CD14-positive monocyte (primary cell): ENCODE results near the gene CDKAL1. TPM values are rescaled to one million over a fixed set of nuclear protein-coding genes. Genes with fewer than 3 reads are reported as not detected.
A peak's percentile ranks its signal among the peaks of the same experiment; 100 is the strongest.

Experiments used
- DNase-seq, 3 donors: peaks; one replicate each; pipeline ENCODE4 v3.0.0-alpha.2; 2011 to 2022
- H2AFZ ChIP-seq: 2 replicates; pipeline ENCODE4 v1.6.0; 2012; ENCODE audit warnings: mild to moderate bottlenecking, low read depth, low read length, inconsistent platforms; ENCODE audit not compliant: insufficient read depth, poor library complexity, severe bottlenecking
- H3K27ac ChIP-seq, 2 donors: 1 replicate in 1 of 2; 2 replicates in 1 of 2; pipeline ENCODE4 v1.5.1; 2012 to 2013; ENCODE audit warnings: low read length in 2 of 2, control low read depth in 1 of 2, inconsistent platforms in 1 of 2, low read depth in 1 of 2, mild to moderate bottlenecking in 1 of 2
- H3K27me3 ChIP-seq, 2 donors: one replicate each; pipeline versions ENCODE4 v1.6.0 to v1.6.1; 2011 to 2013; ENCODE audit warnings: low read length in 2 of 2; ENCODE audit not compliant: control insufficient read depth in 2 of 2, insufficient read depth in 2 of 2
- H3K36me3 ChIP-seq, 2 donors: replicated peaks in 1 of 2; 1 replicate in 1 of 2; 2 replicates in 1 of 2; pipeline versions ENCODE4 v1.5.1 to v1.6.1; 2012 to 2013; ENCODE audit warnings: low read length in 2 of 2, control low read depth in 1 of 2, inconsistent platforms in 1 of 2, mild to moderate bottlenecking in 1 of 2; ENCODE audit not compliant: insufficient read depth in 2 of 2, control insufficient read depth in 1 of 2
- H3K4me1 ChIP-seq, 2 donors: 1 replicate in 1 of 2; 2 replicates in 1 of 2; pipeline versions ENCODE4 v1.5.1 to v1.6.1; 2012 to 2013; ENCODE audit warnings: low read length in 2 of 2, control low read depth in 1 of 2, inconsistent platforms in 1 of 2, mild to moderate bottlenecking in 1 of 2, moderate library complexity in 1 of 2; ENCODE audit not compliant: insufficient read depth in 2 of 2, control insufficient read depth in 1 of 2
- H3K4me2 ChIP-seq: replicated peaks from 2 replicates; pipeline ENCODE3; 2012; ENCODE audit warnings: low read length, moderate library complexity, mild to moderate bottlenecking; ENCODE audit not compliant: poor library complexity, severe bottlenecking; ENCODE audit errors: extremely low read depth
- H3K4me3 ChIP-seq, 3 experiments: fragments of 200-600 bp in 1 of 3; sonication (generic) in 1 of 3; replicated peaks in 1 of 3; 1 replicate in 2 of 3; 2 replicates in 1 of 3; pipeline ENCODE4 v1.5.1; 2011 to 2013; ENCODE audit warnings: low read length in 3 of 3, mild to moderate bottlenecking in 3 of 3, control low read depth in 2 of 3, low read depth in 2 of 3, inconsistent platforms in 1 of 3, moderate library complexity in 1 of 3
- H3K79me2 ChIP-seq: 2 replicates; pipeline ENCODE4 v1.6.0; 2012; ENCODE audit warnings: mild to moderate bottlenecking, control low read depth, inconsistent platforms, low read length, moderate library complexity; ENCODE audit not compliant: insufficient read depth
- H3K9ac ChIP-seq: 2 replicates; pipeline ENCODE4 v1.6.0; 2017; ENCODE audit warnings: low read length, mild to moderate bottlenecking; ENCODE audit not compliant: insufficient read depth, poor library complexity, severe bottlenecking
- H3K9me3 ChIP-seq, 2 donors: replicated peaks in 1 of 2; 1 replicate in 1 of 2; 2 replicates in 1 of 2; pipeline versions ENCODE4 v1.5.1 to v1.6.1; 2012 to 2013; ENCODE audit warnings: low read length in 2 of 2, control low read depth in 1 of 2; ENCODE audit not compliant: control insufficient read depth in 1 of 2, insufficient read depth in 1 of 2
- H4K20me1 ChIP-seq: 2 replicates; pipeline ENCODE4 v1.6.0; 2012; ENCODE audit warnings: mild to moderate bottlenecking, low read length, control low read depth, moderate library complexity; ENCODE audit not compliant: insufficient read depth
- H3K27ac Mint-ChIP-seq, 7 donors: one replicate each; pipeline ENCODE4 v1.8.0; 2020; ENCODE audit warnings: mild to moderate bottlenecking in 7 of 7, mixed read lengths in 7 of 7, moderate library complexity in 6 of 7, inconsistent platforms in 2 of 7
- H3K27me3 Mint-ChIP-seq, 3 donors: one replicate each; pipeline ENCODE4 v1.8.0; 2021 to 2022; ENCODE audit warnings: low read depth in 3 of 3, mild to moderate bottlenecking in 3 of 3, mixed read lengths in 3 of 3, moderate library complexity in 3 of 3, inconsistent platforms in 1 of 3
- H3K36me3 Mint-ChIP-seq, 2 donors: one replicate each; pipeline ENCODE4 v1.8.0; 2020; ENCODE audit warnings: mixed read lengths in 2 of 2, inconsistent platforms in 1 of 2, mild to moderate bottlenecking in 1 of 2
- H3K4me1 Mint-ChIP-seq: one replicate; pipeline ENCODE4 v1.8.0; 2020; ENCODE audit warnings: mild to moderate bottlenecking, mixed read lengths
- H3K4me3 Mint-ChIP-seq, 2 donors: one replicate each; pipeline ENCODE4 v1.8.0; 2020; ENCODE audit warnings: mild to moderate bottlenecking in 2 of 2, mixed read lengths in 2 of 2, moderate library complexity in 1 of 2
- H3K9me3 Mint-ChIP-seq, 7 donors: one replicate each; pipeline ENCODE4 v1.8.0; 2020 to 2022; ENCODE audit warnings: mixed read lengths in 7 of 7, mild to moderate bottlenecking in 6 of 7, moderate library complexity in 6 of 7, inconsistent platforms in 2 of 7
- CTCF ChIP-seq: fragments of 200-600 bp; IDR thresholded peaks from one replicate; pipeline ENCODE4 v1.8.0; 2022; ENCODE audit warnings: antibody characterized with exemption, mild to moderate bottlenecking
- WGBS: methylation state at CpG from one replicate; pipeline ENCODE4 v1.1.5; 2013; ENCODE audit warnings: missing lambda C conversion rate; ENCODE audit not compliant: insufficient coverage; 5-methylcytosine and 5-hydroxymethylcytosine counted together
- intact Hi-C, 2 donors: fragments of 100-400 bp; cut with micrococcal nuclease; formaldehyde crosslinking; loops; one replicate each; pipeline versions ENCODE4 v1.15.0 to v1.15.1; 2023
- polyA plus RNA-seq, 3 donors: library from polyadenylated mRNA; depleted of rRNA in 1 of 3; unstranded in 2 of 3; stranded (reverse) in 1 of 3; fragments of 300-500 nt in 2 of 3; fragments of >200 nt in 1 of 3; fragmentation: Illumina TruSeq in 2 of 3; gene quantifications; 1 replicate in 2 of 3; 2 replicates in 1 of 3; pipeline ENCODE4 v1.2.3, GENCODE V29; 2012 to 2021

The CDKAL1 gene
- polyA plus RNA-seq, 3 donors = 3.2 to 12.4 (median 8.3) TPM

- Mint-ChIP-seq H3K4me1 (peaks cover 9% of the 10 kb centered on the region), H3K27ac (no peak overlapping the region), H3K27me3 (no peaks in the 10 kb centered on the region), H3K36me3 (peaks cover 5 to 7% of the 10 kb centered on the region in 2 donors), H3K4me3 (no peak overlapping the region), H3K9me3 (peaks cover 0 to 2% (median 0%) of the 10 kb centered on the region in 7 donors)
- no peak overlapping the region for H2AFZ ChIP-seq
- WGBS = no CpG with 5 or more reads among the region's 4 CpGs
- peak overlapping the region in 1 of 2 donors; percentile 18 for H3K27ac ChIP-seq
- H3K9me3 ChIP-seq = no peaks in the 10 kb centered on the region
- no peaks in the 10 kb centered on the region for H3K79me2 ChIP-seq
- no peaks in the 10 kb centered on the region for H3K27me3 ChIP-seq
- H4K20me1 ChIP-seq = no peaks in the 10 kb centered on the region
- H3K4me3 ChIP-seq = no peak overlapping the region
- no peak overlapping the region for H3K9ac ChIP-seq
- no peak for TF ChIP-seq CTCF
- no peak for DNase-seq
- no peaks in the 10 kb centered on the region for H3K4me1 ChIP-seq
- intact Hi-C loops = no loop called here
- no peak overlapping the region for H3K4me2 ChIP-seq
- H3K36me3 ChIP-seq = no peaks in the 10 kb centered on the region
These were observed 146.5 kb downstream of the CDKAL1 start for GRCh38 chr6:20680697-20681165.

- Histone ChIP-seq H3K36me3 (no peaks in the 10 kb centered on the region), H3K79me2 (no peaks in the 10 kb centered on the region), H3K4me1 (no peaks in the 10 kb centered on the region), H2AFZ (no peak overlapping the region), H4K20me1 (no peaks in the 10 kb centered on the region), H3K9ac (no peak overlapping the region), H3K27ac (no peak overlapping the region), H3K4me3 (no peak overlapping the region), H3K4me2 (no peak overlapping the region), H3K27me3 (no peaks in the 10 kb centered on the region), H3K9me3 (no peaks in the 10 kb centered on the region)
- Mint-ChIP-seq H3K27me3 (no peaks in the 10 kb centered on the region), H3K4me3 (no peak overlapping the region), H3K27ac (peak overlapping the region in 1 of 7 donors; percentile 37), H3K9me3 (peaks cover 0 to 2% (median 0%) of the 10 kb centered on the region in 7 donors), H3K4me1 (peaks cover 9% of the 10 kb centered on the region), H3K36me3 (peaks cover 5% of the 10 kb centered on the region in 2 donors)
- no peak for TF ChIP-seq CTCF
- DNase-seq = no peak
- intact Hi-C loops = no loop called here
These were observed 147.0 kb downstream of the CDKAL1 start for GRCh38 chr6:20681243-20681684.
